Type B pancreatic cell (in vitro differentiated cells): ENCODE results near the gene DPH7. TPM values are rescaled to one million over a fixed set of nuclear protein-coding genes. Genes with fewer than 3 reads are reported as not detected.

Experiments used
- DNase-seq: peaks from one replicate; pipeline ENCODE4 v3.0.0; 2021; ENCODE audit warnings: mixed read lengths; ENCODE audit not compliant: unreplicated experiment; ENCODE audit errors: extremely low spot score
- H3K27ac Mint-ChIP-seq: 2 replicates; pipeline ENCODE4 v1.8.0; 2021; ENCODE audit warnings: mild to moderate bottlenecking, mixed read lengths
- H3K27me3 Mint-ChIP-seq: 2 replicates; pipeline ENCODE4 v1.8.0; 2021; ENCODE audit warnings: mixed read lengths
- H3K36me3 Mint-ChIP-seq: 2 replicates; pipeline ENCODE4 v1.8.0; 2021; ENCODE audit warnings: mixed read lengths
- H3K4me1 Mint-ChIP-seq: one replicate; pipeline ENCODE4 v1.8.0; 2021; ENCODE audit warnings: mixed read lengths; ENCODE audit not compliant: unreplicated experiment
- H3K4me3 Mint-ChIP-seq: 2 replicates; pipeline ENCODE4 v1.8.0; 2021; ENCODE audit warnings: mild to moderate bottlenecking, mixed read lengths
- H3K9me3 Mint-ChIP-seq: 2 replicates; pipeline ENCODE4 v1.8.0; 2021; ENCODE audit warnings: mixed read lengths
- CTCF ChIP-seq: fragments of 200-600 bp; sonication (generic); conservative IDR thresholded peaks from 2 replicates; pipeline ENCODE4 v1.5.0; 2021; ENCODE audit warnings: antibody characterized with exemption, mild to moderate bottlenecking
- total RNA-seq: library from RNA; stranded (reverse); gene quantifications from 2 replicates; pipeline ENCODE4 v1.2.1, GENCODE V29; 2021; ENCODE audit warnings: low replicate concordance

Gene DPH7
- total RNA-seq, 1 donor from 2014 or later = 45.8 TPM

DNA sequence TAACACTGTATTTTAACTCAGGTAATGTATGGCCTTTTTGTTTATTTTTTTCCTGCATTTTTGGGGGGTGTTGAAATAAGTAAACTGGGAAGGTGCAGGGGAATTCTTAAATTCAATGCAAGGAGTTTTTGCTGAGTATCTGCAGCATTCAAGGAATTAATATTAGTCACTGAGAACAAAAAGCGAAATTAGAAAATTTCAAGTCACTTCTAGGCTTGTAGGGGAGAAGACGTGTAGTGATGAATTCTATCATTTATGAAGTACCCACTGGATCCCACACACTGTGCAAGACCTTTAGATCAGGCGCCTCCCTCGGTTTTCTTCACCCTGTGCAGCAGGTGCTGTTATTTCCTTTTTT lies 41.3 kb upstream of the DPH7 start:
- DNase-seq = no peak
- Mint-ChIP-seq H3K4me1 (peaks cover 31% of the 10 kb centered on the region), H3K4me3 (peak overlapping the region; percentile 94), H3K9me3 (no peaks in the 10 kb centered on the region), H3K27ac (peak overlapping the region; percentile 95), H3K27me3 (no peaks in the 10 kb centered on the region), H3K36me3 (peaks cover 10% of the 10 kb centered on the region)
- no peak for TF ChIP-seq CTCF

DNA sequence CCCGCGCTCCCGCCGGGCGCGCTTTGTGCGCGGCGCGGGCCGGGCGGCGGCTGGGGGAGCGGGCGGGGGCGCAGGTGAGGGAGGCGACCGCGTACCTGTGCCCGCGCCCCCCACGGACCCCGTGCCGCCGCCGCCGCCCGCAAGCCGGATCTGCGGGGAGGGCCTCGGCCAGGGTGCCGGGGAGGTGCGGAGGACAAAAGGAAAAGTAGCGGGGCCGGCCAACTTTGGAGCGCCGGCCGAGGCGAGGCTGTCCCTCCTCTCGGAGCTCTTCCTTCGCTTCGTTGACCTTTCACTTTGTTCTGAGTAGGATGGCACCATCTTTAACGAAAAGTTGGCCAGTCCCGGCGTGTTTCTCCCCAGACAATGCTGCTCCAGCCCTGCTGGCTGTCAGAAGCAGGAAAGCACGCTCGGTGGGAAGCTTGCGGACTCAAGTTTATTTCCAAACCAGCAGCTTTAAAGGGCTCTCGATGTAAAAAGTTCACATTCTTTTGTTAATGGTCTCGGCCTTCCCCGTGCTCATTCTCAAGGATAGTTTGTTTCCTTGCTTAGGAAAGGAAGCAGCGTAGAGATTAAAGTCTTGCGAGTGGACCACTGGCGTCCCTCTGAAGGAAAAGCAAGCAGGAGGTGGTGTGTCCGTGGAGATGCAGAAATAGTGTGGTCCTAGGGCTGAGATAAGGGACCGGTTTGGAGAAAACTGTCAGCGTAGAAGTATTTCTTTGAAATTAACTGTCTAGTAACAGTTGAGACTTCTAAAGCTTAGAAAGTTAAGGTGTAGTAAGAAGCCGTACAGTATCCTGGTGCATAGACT lies 40.7 kb upstream of the DPH7 start:
- H3K4me3 Mint-ChIP-seq = peak overlapping the region; percentile 94
- no peaks in the 10 kb centered on the region for H3K9me3 Mint-ChIP-seq
- TF ChIP-seq CTCF = no peak
- H3K4me1 Mint-ChIP-seq = peaks cover 31% of the 10 kb centered on the region
- H3K27ac Mint-ChIP-seq = peak overlapping the region; percentile 95
- peaks cover 10% of the 10 kb centered on the region for H3K36me3 Mint-ChIP-seq
- H3K27me3 Mint-ChIP-seq = no peaks in the 10 kb centered on the region
- DNase-seq = no peak

DNA sequence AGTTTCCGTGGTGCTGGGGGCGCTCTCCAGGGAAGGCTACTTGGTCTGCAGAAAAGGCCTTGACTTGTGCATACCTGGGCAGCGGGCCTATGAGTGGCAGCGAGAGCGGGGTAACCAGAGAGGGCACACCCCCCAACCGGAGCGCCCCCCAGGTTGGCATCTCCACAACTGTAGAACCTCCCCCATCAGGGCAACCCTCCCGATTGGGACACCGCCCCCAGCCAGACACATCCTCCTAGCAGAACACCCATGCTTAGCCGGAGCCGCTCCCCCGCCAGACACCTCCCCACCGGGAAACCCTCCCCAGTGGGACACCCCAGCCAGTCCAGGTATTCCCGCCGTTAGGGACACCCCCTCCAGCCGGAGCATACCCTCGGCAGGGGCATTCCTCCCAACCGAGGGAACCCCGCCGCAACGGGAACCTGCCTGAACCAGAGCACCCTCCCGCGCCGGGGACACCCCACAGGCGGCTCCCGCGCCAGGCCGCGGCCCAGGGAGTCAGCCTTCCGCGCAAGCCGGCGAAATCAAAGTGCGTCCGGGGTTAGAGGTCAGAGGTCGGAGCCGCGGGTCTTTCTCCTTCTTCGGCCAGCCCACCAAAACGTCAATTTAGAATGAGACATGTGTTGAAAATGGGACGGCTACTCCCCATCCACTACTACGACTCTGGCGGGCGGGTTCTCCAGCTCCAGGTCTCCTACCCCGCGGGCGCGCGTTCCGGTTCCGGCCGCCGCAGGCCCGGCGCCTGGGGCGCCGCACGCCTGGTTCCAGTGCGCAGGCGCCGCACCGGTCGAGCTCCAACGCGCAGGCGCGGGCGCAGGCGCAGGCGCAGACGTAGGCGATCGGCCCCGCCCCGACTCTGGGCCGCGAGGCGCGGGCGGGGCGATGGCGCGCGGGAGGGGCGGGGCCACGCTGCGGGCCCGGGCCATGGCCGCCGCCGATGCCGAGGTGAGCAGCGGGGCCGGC lies 39.7 kb upstream of the DPH7 start, which contains the start of gene EHMT1:
EHMT1 (plus strand) TSS at position 901 of the 963 bp plus-strand sequence; CDS start at position 925, 24 bp downstream.
- peak within 1 kb of the TSS; percentile 95 for H3K27ac Mint-ChIP-seq
- TF ChIP-seq CTCF = no peak
- peak; percentile 97 for DNase-seq
- H3K36me3 Mint-ChIP-seq = peaks cover 5% of the 10 kb centered on the region
- H3K9me3 Mint-ChIP-seq = no peaks in the 10 kb centered on the region
- H3K4me3 Mint-ChIP-seq = peak within 1 kb of the TSS; percentile 94
- H3K27me3 Mint-ChIP-seq = no peaks in the 10 kb centered on the region
- peaks cover 31% of the 10 kb centered on the region for H3K4me1 Mint-ChIP-seq

GRCh38 chr9:137615387-137615871 lies 36.7 kb upstream of the DPH7 start:
- Mint-ChIP-seq H3K4me1 (peaks cover 22% of the 10 kb centered on the region), H3K27me3 (no peaks in the 10 kb centered on the region), H3K27ac (no peak overlapping the region), H3K36me3 (peaks cover 5% of the 10 kb centered on the region), H3K9me3 (no peaks in the 10 kb centered on the region), H3K4me3 (no peak overlapping the region)
- DNase-seq = no peak
- TF ChIP-seq CTCF = no peak

DNA sequence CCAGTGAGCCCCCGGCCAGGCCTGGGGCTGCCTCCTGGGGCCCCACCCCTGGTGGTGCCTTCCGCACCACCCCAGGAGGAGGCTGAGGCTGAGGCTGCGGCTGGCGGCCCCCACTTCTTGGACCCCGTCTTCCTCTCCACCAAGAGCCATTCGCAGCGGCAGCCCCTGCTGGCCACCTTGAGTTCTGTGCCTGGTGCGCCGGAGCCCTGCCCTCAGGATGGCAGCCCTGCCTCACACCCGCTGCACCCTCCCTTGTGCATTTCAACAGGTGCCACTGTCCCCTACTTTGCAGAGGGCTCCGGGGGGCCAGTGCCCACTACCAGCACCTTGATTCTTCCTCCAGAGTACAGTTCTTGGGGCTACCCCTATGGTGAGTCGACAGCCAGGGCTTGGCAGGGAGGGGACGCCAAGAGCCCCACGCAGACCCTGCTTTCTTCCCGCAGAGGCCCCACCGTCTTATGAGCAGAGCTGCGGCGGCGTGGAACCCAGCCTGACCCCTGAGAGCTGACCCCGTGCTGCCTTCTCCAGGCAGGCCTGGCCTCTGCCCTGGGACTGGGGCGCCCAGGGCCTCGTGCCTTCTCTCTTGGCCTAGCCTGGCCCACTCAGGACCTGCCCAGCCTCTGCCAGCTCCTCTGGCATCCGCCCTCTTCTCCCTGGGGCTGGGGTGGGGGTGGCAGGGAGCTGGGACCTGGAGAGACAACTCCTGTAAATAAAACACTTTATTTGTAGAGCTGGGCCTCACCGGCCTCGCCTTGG lies 36.1 kb upstream of the DPH7 start:
- Mint-ChIP-seq H3K4me1 (peaks cover 18% of the 10 kb centered on the region), H3K27me3 (no peaks in the 10 kb centered on the region), H3K9me3 (no peaks in the 10 kb centered on the region), H3K4me3 (no peak overlapping the region), H3K36me3 (peaks cover 4% of the 10 kb centered on the region), H3K27ac (no peak overlapping the region)
- DNase-seq = no peak
- TF ChIP-seq CTCF = peak; percentile 29
